PC-9 (cell line): ENCODE data around the gene ALMS1. TPM values are rescaled to one million over a fixed set of nuclear protein-coding genes. Genes with fewer than 3 reads are reported as not detected.

Experiments
- BruUV-seq: library from RNA; stranded (reverse); fragments of 400-500 nt; replicated peaks from 2 replicates; lab custom pipeline; 2021; lab: Mats Ljungman, UMichigan
- CTCF ChIA-PET: fragments of 300-600 bp; sonication (Branson Sonifier 250); formaldehyde crosslinking; loops from one replicate; lab custom pipeline; 2022; ENCODE audit warnings: antibody characterized with exemption; lab: Charles Lee
- POLR2A ChIA-PET: fragments of 300-600 bp; sonication (Branson Sonifier 250); formaldehyde crosslinking; loops from one replicate; lab custom pipeline; 2022; ENCODE audit warnings: antibody characterized with exemption; ENCODE audit not compliant: unreplicated experiment; lab: Charles Lee
- DNase-seq, 2 experiments: peaks; one replicate each; pipeline versions ENCODE4 v3.0.0 to v3.0.0-alpha.2; 2015 to 2022; ENCODE audit warnings: mixed read lengths in 1 of 2
- H2AFZ ChIP-seq: fragments of 200-600 bp; sonication (generic); 2 replicates; pipeline ENCODE4 v1.8.1; 2017; ENCODE audit warnings: antibody characterized with exemption
- H3F3A ChIP-seq: fragments of 200-600 bp; sonication (generic); 2 replicates; pipeline ENCODE4 v1.8.1; 2017; ENCODE audit warnings: antibody characterized with exemption, mild to moderate bottlenecking, low read depth; ENCODE audit not compliant: insufficient read depth
- H3K27ac ChIP-seq: fragments of 200-600 bp; sonication (generic); 2 replicates; pipeline ENCODE4 v1.6.1; 2016; ENCODE audit warnings: mixed run types
- H3K27me3 ChIP-seq: fragments of 200-600 bp; sonication (generic); 2 replicates; pipeline ENCODE4 v1.6.1; 2016; ENCODE audit warnings: low read depth, mixed run types; ENCODE audit not compliant: insufficient read depth
- H3K36me3 ChIP-seq: fragments of 200-600 bp; sonication (generic); 2 replicates; pipeline ENCODE4 v1.6.1; 2016; ENCODE audit warnings: low read depth, mixed run types
- H3K4me1 ChIP-seq: fragments of 200-600 bp; sonication (generic); replicated peaks from 2 replicates; pipeline ENCODE4 v1.6.1; 2016; ENCODE audit warnings: mixed run types; ENCODE audit not compliant: insufficient read depth
- H3K4me2 ChIP-seq: fragments of 200-600 bp; sonication (generic); 2 replicates; pipeline ENCODE4 v1.6.1; 2017; ENCODE audit warnings: mixed run types
- H3K4me3 ChIP-seq: fragments of 200-600 bp; sonication (generic); 2 replicates; pipeline ENCODE4 v1.6.1; 2016; ENCODE audit warnings: mixed run types
- H3K79me2 ChIP-seq: fragments of 200-600 bp; sonication (generic); 2 replicates; pipeline ENCODE4 v1.6.1; 2017; ENCODE audit warnings: low read depth, mixed run types
- H3K9me2 ChIP-seq: fragments of 200-600 bp; sonication (generic); 2 replicates; pipeline ENCODE4 v1.8.1; 2017; ENCODE audit warnings: mild to moderate bottlenecking; ENCODE audit not compliant: insufficient read depth
- H3K9me3 ChIP-seq: fragments of 200-600 bp; sonication (generic); 2 replicates; pipeline ENCODE4 v1.8.1; 2016; ENCODE audit warnings: low read depth; ENCODE audit not compliant: insufficient read depth
- H4K20me1 ChIP-seq: fragments of 200-600 bp; sonication (generic); 2 replicates; pipeline ENCODE4 v1.8.1; 2017; ENCODE audit not compliant: insufficient read depth
- CTCF ChIP-seq: fragments of 200-600 bp; sonication (generic); conservative IDR thresholded peaks from 2 replicates; pipeline ENCODE4 v1.6.1; 2017; ENCODE audit warnings: mixed run types, antibody characterized with exemption, mild to moderate bottlenecking, moderate library complexity
- EZH2 ChIP-seq: fragments of 200-600 bp; sonication (generic); IDR thresholded peaks from 2 replicates; pipeline ENCODE4 v1.8.0; 2017; ENCODE audit warnings: antibody characterized with exemption, low read depth
- intact Hi-C: fragments of 100-400 bp; cut with micrococcal nuclease; formaldehyde crosslinking; loops from one replicate; pipeline ENCODE4 v1.10.0; 2022; ENCODE audit not compliant: unreplicated experiment
- total RNA-seq: library from RNA; stranded (reverse); gene quantifications from 2 replicates; pipeline ENCODE4 v1.2.3, GENCODE V29; 2021

ALMS1 gene
- total RNA-seq, 1 experiment from 2014 or later, result 16.7 TPM

GRCh38 chr2:73651591-73652230, 266.1 kb downstream of the ALMS1 start:
- Histone ChIP-seq H3K9me2 (no peaks in the 10 kb centered on the region; the same call in 1 of the 2 replicates), H3K27ac (no peak overlapping the region), H4K20me1 (no peaks in the 10 kb centered on the region), H3K79me2 (no peaks in the 10 kb centered on the region), H3K4me3 (no peak overlapping the region), H3F3A (no peaks in the 10 kb centered on the region), H2AFZ (no peak overlapping the region), H3K27me3 (peaks cover 57% of the 10 kb centered on the region), H3K36me3 (no peaks in the 10 kb centered on the region), H3K4me2 (no peak overlapping the region), H3K4me1 (no peaks in the 10 kb centered on the region), H3K9me3 (no peaks in the 10 kb centered on the region)
- BruUV-seq, result no TSS peak
- no peak for DNase-seq
- CTCF ChIA-PET, result no interaction called here
- POLR2A ChIA-PET, result no interaction called here
- no peak for TF ChIP-seq CTCF
- TF ChIP-seq EZH2, result no peak
- intact Hi-C loops, result no loop called here

- DNase-seq, result peak in 1 of 2 experiments; percentile 33
- H3K9me3 ChIP-seq, result no peaks in the 10 kb centered on the region
- H3F3A ChIP-seq, result no peaks in the 10 kb centered on the region
- H2AFZ ChIP-seq, result no peak overlapping the region
- H3K4me3 ChIP-seq, result no peak overlapping the region
- TF ChIP-seq EZH2, result no peak
- TF ChIP-seq CTCF, result no peak
- CTCF ChIA-PET, result no interaction called here
- no peaks in the 10 kb centered on the region; the same call in 1 of the 2 replicates for H3K9me2 ChIP-seq
- no peak overlapping the region for H3K4me2 ChIP-seq
- no peaks in the 10 kb centered on the region for H3K79me2 ChIP-seq
- no peak overlapping the region for H3K27ac ChIP-seq
- H3K4me1 ChIP-seq, result no peaks in the 10 kb centered on the region
- POLR2A ChIA-PET, result no interaction called here
- H4K20me1 ChIP-seq, result no peaks in the 10 kb centered on the region
- H3K27me3 ChIP-seq, result peaks cover 52% of the 10 kb centered on the region
- intact Hi-C loops, result no loop called here
- BruUV-seq, result no TSS peak
- H3K36me3 ChIP-seq, result no peaks in the 10 kb centered on the region
Measured at GRCh38 chr2:73652348-73652747, 266.7 kb downstream of the ALMS1 start.

GRCh38 chr2:73654175-73654574, 268.5 kb downstream of the ALMS1 start:
- H3K4me3 ChIP-seq, result no peak overlapping the region
- no peak for DNase-seq
- H3K79me2 ChIP-seq, result no peaks in the 10 kb centered on the region
- no peak overlapping the region for H3K27ac ChIP-seq
- POLR2A ChIA-PET, result no interaction called here
- intact Hi-C loops, result no loop called here
- BruUV-seq, result no TSS peak
- H3K9me2 ChIP-seq, result no peaks in the 10 kb centered on the region; the same call in 1 of the 2 replicates
- TF ChIP-seq CTCF, result no peak
- no peak for TF ChIP-seq EZH2
- no peaks in the 10 kb centered on the region for H3F3A ChIP-seq
- H4K20me1 ChIP-seq, result no peaks in the 10 kb centered on the region
- no peak overlapping the region for H2AFZ ChIP-seq
- peaks cover 62% of the 10 kb centered on the region for H3K27me3 ChIP-seq
- CTCF ChIA-PET, result no interaction called here
- H3K36me3 ChIP-seq, result no peaks in the 10 kb centered on the region
- H3K4me2 ChIP-seq, result no peak overlapping the region
- no peaks in the 10 kb centered on the region for H3K9me3 ChIP-seq
- no peaks in the 10 kb centered on the region for H3K4me1 ChIP-seq

Other genes with a start within 250 kb of the ALMS1 start
- gene NOTO, start 183.3 kb upstream of the ALMS1 start, total RNA-seq, result not detected in 2 replicates
- gene SMYD5, start 171.6 kb upstream of the ALMS1 start, total RNA-seq, result 28.3 and 32.0 TPM in 2 replicates
- 8.9 and 9.4 TPM in 2 replicates for gene PRADC1, start 152.6 kb upstream of the ALMS1 start, total RNA-seq
- 295 and 319 TPM in 2 replicates for gene CCT7, start 151.5 kb upstream of the ALMS1 start, total RNA-seq
- 16.4 and 25.8 TPM in 2 replicates for gene FBXO41, start 101.4 kb upstream of the ALMS1 start, total RNA-seq
- not detected in 2 replicates for gene EGR4, start 92.3 kb upstream of the ALMS1 start, total RNA-seq